Neural cell (in vitro differentiated cells): ENCODE results near the gene TCHH. TPM values are rescaled to one million over a fixed set of nuclear protein-coding genes. Genes with fewer than 3 reads are reported as not detected.
"Not testable (repeated sequence)": the region's sequence is repeated elsewhere in the genome, so short reads cannot be mapped to it uniquely, and the experiment has no call there.

Experiments used
- H2AFZ ChIP-seq: fragments of 200-600, 300-800 bp; sonication (generic), shearing (Covaris generic); 2 replicates; pipeline ENCODE4 v1.6.0; 2014; ENCODE audit warnings: low read depth, mild to moderate bottlenecking, antibody characterized with exemption, low read length, moderate library complexity
- H3F3A ChIP-seq: fragments of 200-600 bp; shearing (Covaris generic); 2 replicates; pipeline ENCODE4 v1.6.1; 2016; ENCODE audit warnings: mild to moderate bottlenecking, moderate library complexity, mixed read lengths, antibody characterized with exemption, low read length; ENCODE audit not compliant: insufficient read depth, poor library complexity, severe bottlenecking
- H3K27ac ChIP-seq: fragments of 200-600, 300-800 bp; sonication (generic), shearing (Covaris generic); 2 replicates; pipeline ENCODE4 v1.5.1; 2014; ENCODE audit warnings: mild to moderate bottlenecking, low read length, moderate library complexity
- H3K27me3 ChIP-seq: fragments of 300-800, 200-600 bp; sonication (generic), shearing (Covaris generic); 2 replicates; pipeline ENCODE4 v1.6.0; 2014; ENCODE audit warnings: mild to moderate bottlenecking, low read depth, low read length, moderate library complexity; ENCODE audit not compliant: insufficient read depth
- H3K36me3 ChIP-seq: fragments of 300-800, 200-600 bp; sonication (generic), shearing (Covaris generic); 2 replicates; pipeline ENCODE4 v1.5.1; 2014; ENCODE audit warnings: mild to moderate bottlenecking, antibody characterized with exemption, low read length, moderate library complexity; ENCODE audit not compliant: insufficient read depth
- H3K4me2 ChIP-seq: fragments of 300-800, 200-600 bp; sonication (generic), shearing (Covaris generic); 2 replicates; pipeline ENCODE4 v1.6.0; 2014; ENCODE audit warnings: mild to moderate bottlenecking, low read length
- H3K4me3 ChIP-seq: fragments of 300-800, 200-600 bp; sonication (generic), shearing (Covaris generic); 2 replicates; pipeline ENCODE4 v1.5.1; 2014; ENCODE audit warnings: mild to moderate bottlenecking, low read length, moderate library complexity
- H3K79me2 ChIP-seq: fragments of 200-600 bp; shearing (Covaris generic); replicated peaks from 2 replicates; pipeline ENCODE4 v1.6.0; 2014; ENCODE audit warnings: mild to moderate bottlenecking, low read length, moderate library complexity; ENCODE audit not compliant: insufficient read depth
- H3K9ac ChIP-seq: fragments of 300-800, 200-600 bp; sonication (generic), shearing (Covaris generic); 2 replicates; pipeline ENCODE4 v1.6.1; 2016; ENCODE audit warnings: mild to moderate bottlenecking, low read length, mixed read lengths
- H3K9me2 ChIP-seq: fragments of 200-600 bp; shearing (Covaris generic); 2 replicates; pipeline ENCODE4 v1.6.1; 2016; ENCODE audit warnings: mild to moderate bottlenecking, low read length, mixed read lengths; ENCODE audit not compliant: insufficient read depth
- H3K9me3 ChIP-seq: fragments of 200-600, 300-800 bp; sonication (generic), shearing (Covaris generic); 2 replicates; pipeline ENCODE4 v1.6.1; 2016; ENCODE audit warnings: mild to moderate bottlenecking, mixed run types, low read length, moderate library complexity, mixed read lengths
- H4K20me1 ChIP-seq: fragments of 200-600 bp; shearing (Covaris generic); 2 replicates; pipeline ENCODE4 v1.6.1; 2016; ENCODE audit warnings: mild to moderate bottlenecking, mixed run types; ENCODE audit not compliant: insufficient read depth
- EP300 ChIP-seq: fragments of 450-650 bp; conservative IDR thresholded peaks from 2 replicates; pipeline ENCODE4 v1.6.1; 2014; ENCODE audit warnings: antibody characterized with exemption, mild to moderate bottlenecking, moderate library complexity; ENCODE audit not compliant: poor library complexity, severe bottlenecking
- EZH2 ChIP-seq: fragments of 200-600, 300-800 bp; shearing (Covaris generic), sonication (generic); IDR thresholded peaks from 2 replicates; pipeline ENCODE4 v1.6.1; 2014; ENCODE audit warnings: antibody characterized with exemption, low read length, borderline replicate concordance, mild to moderate bottlenecking; ENCODE audit not compliant: insufficient read depth, poor library complexity, severe bottlenecking
- MXI1 ChIP-seq: fragments of 450-650 bp; conservative IDR thresholded peaks from 2 replicates; pipeline ENCODE4 v1.6.1; 2014; ENCODE audit warnings: antibody characterized with exemption, mild to moderate bottlenecking; ENCODE audit not compliant: poor library complexity, severe bottlenecking
- POLR2AphosphoS5 ChIP-seq: IDR thresholded peaks from 2 replicates; pipeline ENCODE4 v1.6.1; 2012
- RAD21 ChIP-seq: fragments of 450-650 bp; conservative IDR thresholded peaks from 2 replicates; pipeline ENCODE4 v1.6.1; 2014; ENCODE audit warnings: antibody characterized with exemption, mild to moderate bottlenecking, moderate library complexity
- REST ChIP-seq: IDR thresholded peaks from 2 replicates; pipeline ENCODE4 v1.6.1; 2012; ENCODE audit warnings: borderline replicate concordance
- SMC3 ChIP-seq: fragments of 450-650 bp; conservative IDR thresholded peaks from 2 replicates; pipeline ENCODE4 v1.6.1; 2014; ENCODE audit warnings: antibody characterized with exemption, mild to moderate bottlenecking, moderate library complexity; ENCODE audit not compliant: poor library complexity
- TAF1 ChIP-seq: IDR thresholded peaks from 2 replicates; pipeline ENCODE4 v1.6.1; 2012; ENCODE audit warnings: low read depth
- polyA plus RNA-seq: library from polyadenylated mRNA; depleted of rRNA; stranded (reverse); fragments of >200 nt; gene quantifications from 2 replicates; pipeline ENCODE4 v1.2.3, GENCODE V29; 2014
- TF ChIP-seq, protein P1 (sequence below): fragments of 450-650 bp; IDR thresholded peaks from 2 replicates; pipeline ENCODE4 v1.5.1; 2014; ENCODE audit warnings: antibody characterized with exemption, mild to moderate bottlenecking, moderate library complexity; ENCODE audit not compliant: poor library complexity, severe bottlenecking

The TCHH gene
- polyA plus RNA-seq, 1 donor from 2014 or later = 0.14 TPM

GRCh38 chr1:152080494-152080893 lies 34.8 kb downstream of the TCHH start:
- H3K27me3 ChIP-seq, H3K79me2 ChIP-seq, H3K9me3 ChIP-seq: not testable (repeated sequence)

GRCh38 chr1:152078831-152079441 lies 36.3 kb downstream of the TCHH start:
- H3K9me3 ChIP-seq = no peaks in the 10 kb centered on the region
- no peaks in the 10 kb centered on the region for H4K20me1 ChIP-seq
- H3K79me2 ChIP-seq = no peaks in the 10 kb centered on the region
- no peaks in the 10 kb centered on the region for H3K36me3 ChIP-seq
- no peak overlapping the region for H3K27ac ChIP-seq
- no peak overlapping the region for H3K9ac ChIP-seq
- H3F3A ChIP-seq = no peaks in the 10 kb centered on the region
- H3K4me2 ChIP-seq = no peak overlapping the region
- H2AFZ ChIP-seq = no peak overlapping the region
- H3K4me3 ChIP-seq = no peak overlapping the region
- no peaks in the 10 kb centered on the region for H3K9me2 ChIP-seq
- TF ChIP-seq EZH2 = no peak
- no peak for TF ChIP-seq TAF1
- TF ChIP-seq, protein P1, sequence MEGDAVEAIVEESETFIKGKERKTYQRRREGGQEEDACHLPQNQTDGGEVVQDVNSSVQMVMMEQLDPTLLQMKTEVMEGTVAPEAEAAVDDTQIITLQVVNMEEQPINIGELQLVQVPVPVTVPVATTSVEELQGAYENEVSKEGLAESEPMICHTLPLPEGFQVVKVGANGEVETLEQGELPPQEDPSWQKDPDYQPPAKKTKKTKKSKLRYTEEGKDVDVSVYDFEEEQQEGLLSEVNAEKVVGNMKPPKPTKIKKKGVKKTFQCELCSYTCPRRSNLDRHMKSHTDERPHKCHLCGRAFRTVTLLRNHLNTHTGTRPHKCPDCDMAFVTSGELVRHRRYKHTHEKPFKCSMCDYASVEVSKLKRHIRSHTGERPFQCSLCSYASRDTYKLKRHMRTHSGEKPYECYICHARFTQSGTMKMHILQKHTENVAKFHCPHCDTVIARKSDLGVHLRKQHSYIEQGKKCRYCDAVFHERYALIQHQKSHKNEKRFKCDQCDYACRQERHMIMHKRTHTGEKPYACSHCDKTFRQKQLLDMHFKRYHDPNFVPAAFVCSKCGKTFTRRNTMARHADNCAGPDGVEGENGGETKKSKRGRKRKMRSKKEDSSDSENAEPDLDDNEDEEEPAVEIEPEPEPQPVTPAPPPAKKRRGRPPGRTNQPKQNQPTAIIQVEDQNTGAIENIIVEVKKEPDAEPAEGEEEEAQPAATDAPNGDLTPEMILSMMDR = no peak
- no peak for TF ChIP-seq SMC3
- TF ChIP-seq RAD21 = no peak
- no peak for TF ChIP-seq EP300
- TF ChIP-seq REST = no peak
- no peak for TF ChIP-seq MXI1
- TF ChIP-seq POLR2AphosphoS5 = no peak
- H3K27me3 ChIP-seq = no peaks in the 10 kb centered on the region

More at GRCh38 chr1:152080494-152080893, 34.8 kb downstream of the TCHH start:
- not testable (repeated sequence) for H3K4me2 ChIP-seq, H3K36me3 ChIP-seq, H3K4me3 ChIP-seq, H3K27ac ChIP-seq, H2AFZ ChIP-seq, H3K9me2 ChIP-seq, H3K9ac ChIP-seq, H4K20me1 ChIP-seq, H3F3A ChIP-seq

GRCh38 chr1:152072311-152072710 lies 42.9 kb downstream of the TCHH start:
- Histone ChIP-seq H2AFZ (no peak overlapping the region), H3K4me2 (no peak overlapping the region), H3K9me2 (no peaks in the 10 kb centered on the region), H3F3A (no peaks in the 10 kb centered on the region), H4K20me1 (no peaks in the 10 kb centered on the region), H3K27me3 (no peaks in the 10 kb centered on the region), H3K36me3 (no peaks in the 10 kb centered on the region), H3K79me2 (no peaks in the 10 kb centered on the region), H3K4me3 (no peak overlapping the region), H3K9me3 (no peaks in the 10 kb centered on the region), H3K27ac (no peak overlapping the region), H3K9ac (no peak overlapping the region)
- TF ChIP-seq POLR2AphosphoS5 (no peak), TAF1 (no peak), REST (no peak), EZH2 (no peak), MXI1 (no peak), EP300 (no peak)
